Glutamatergic neuron (in vitro differentiated cells): ENCODE measurements around the gene FILIP1L. TPM values are rescaled to one million over a fixed set of nuclear protein-coding genes. Genes with fewer than 3 reads are reported as not detected.

ENCODE experiments used
- DNase-seq: peaks from one replicate; pipeline ENCODE4 v3.0.0; 2022
- H3K27ac Mint-ChIP-seq: one replicate; pipeline ENCODE4 v1.8.0; 2020; ENCODE audit warnings: mild to moderate bottlenecking, mixed read lengths, inconsistent platforms; ENCODE audit not compliant: unreplicated experiment
- H3K27me3 Mint-ChIP-seq: one replicate; pipeline ENCODE4 v1.8.0; 2020; ENCODE audit warnings: mild to moderate bottlenecking, moderate library complexity, mixed read lengths, inconsistent platforms; ENCODE audit not compliant: unreplicated experiment
- H3K36me3 Mint-ChIP-seq: one replicate; pipeline ENCODE4 v1.8.0; 2020; ENCODE audit warnings: mild to moderate bottlenecking, mixed read lengths, inconsistent platforms; ENCODE audit not compliant: unreplicated experiment
- H3K4me1 Mint-ChIP-seq: one replicate; pipeline ENCODE4 v1.8.0; 2020; ENCODE audit warnings: mild to moderate bottlenecking, low read depth, mixed read lengths, inconsistent platforms; ENCODE audit not compliant: unreplicated experiment
- H3K4me3 Mint-ChIP-seq: one replicate; pipeline ENCODE4 v1.8.0; 2020; ENCODE audit warnings: mild to moderate bottlenecking, mixed read lengths, inconsistent platforms; ENCODE audit not compliant: unreplicated experiment
- H3K9me3 Mint-ChIP-seq: one replicate; pipeline ENCODE4 v1.8.0; 2020; ENCODE audit warnings: mild to moderate bottlenecking, moderate library complexity, mixed read lengths, inconsistent platforms; ENCODE audit not compliant: unreplicated experiment
- total RNA-seq: library from RNA; stranded (reverse); fragmentation: NEBNext Ultra II Directional; extraction: Animal tissue kit (Norgen Biotek cat#: 25700); gene quantifications from one replicate; pipeline ENCODE4 v1.2.1, GENCODE V29; 2021; ENCODE audit not compliant: unreplicated experiment
- TF ChIP-seq, protein P1 (sequence below): fragments of 200-600 bp; sonication (generic); IDR thresholded peaks from one replicate; pipeline ENCODE4 v1.5.0; 2021; ENCODE audit not compliant: partially characterized antibody, unreplicated experiment

The FILIP1L gene
- total RNA-seq, 1 donor from 2014 or later: 4.3 TPM

- DNase-seq: no peak
- H3K27ac Mint-ChIP-seq: no peak overlapping the region
Measured at GRCh38 chr3:100086401-100086800, 27.9 kb downstream of the FILIP1L start.

DNA sequence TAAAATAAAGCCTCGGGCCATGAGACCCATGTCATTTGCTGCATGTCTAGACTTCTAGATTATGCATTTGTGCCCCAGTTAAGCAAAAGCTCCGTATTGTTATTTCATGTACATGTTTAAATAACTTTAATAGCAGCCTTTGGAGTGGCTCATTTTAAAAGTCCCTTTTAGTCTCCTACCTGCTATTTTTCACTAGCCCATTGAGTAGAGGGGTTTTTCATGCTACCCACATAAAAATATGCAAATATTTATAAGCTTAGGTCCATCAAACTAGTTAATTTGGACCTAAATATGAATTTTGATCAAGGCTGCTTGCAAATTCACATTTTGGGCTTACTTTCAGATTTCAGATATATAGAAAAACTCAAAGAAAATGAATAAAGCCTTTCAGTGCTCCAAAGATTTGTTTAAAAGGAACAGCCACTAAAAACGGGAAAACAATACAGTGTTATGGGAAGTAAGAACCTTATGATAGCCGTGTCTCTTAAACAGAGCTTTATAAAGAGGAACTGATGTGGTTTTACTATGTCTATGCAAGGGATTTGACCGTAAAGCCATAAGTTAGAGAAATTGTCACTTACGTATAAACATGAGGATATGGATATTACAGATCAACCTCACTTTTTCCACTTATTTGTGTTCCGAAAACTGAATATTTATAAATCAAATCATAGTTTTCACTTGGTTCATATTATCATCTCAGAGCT is 30.0 kb downstream of the FILIP1L start:
- H3K36me3 Mint-ChIP-seq: no peaks in the 10 kb centered on the region
- no peak for DNase-seq
- TF ChIP-seq, protein P1, sequence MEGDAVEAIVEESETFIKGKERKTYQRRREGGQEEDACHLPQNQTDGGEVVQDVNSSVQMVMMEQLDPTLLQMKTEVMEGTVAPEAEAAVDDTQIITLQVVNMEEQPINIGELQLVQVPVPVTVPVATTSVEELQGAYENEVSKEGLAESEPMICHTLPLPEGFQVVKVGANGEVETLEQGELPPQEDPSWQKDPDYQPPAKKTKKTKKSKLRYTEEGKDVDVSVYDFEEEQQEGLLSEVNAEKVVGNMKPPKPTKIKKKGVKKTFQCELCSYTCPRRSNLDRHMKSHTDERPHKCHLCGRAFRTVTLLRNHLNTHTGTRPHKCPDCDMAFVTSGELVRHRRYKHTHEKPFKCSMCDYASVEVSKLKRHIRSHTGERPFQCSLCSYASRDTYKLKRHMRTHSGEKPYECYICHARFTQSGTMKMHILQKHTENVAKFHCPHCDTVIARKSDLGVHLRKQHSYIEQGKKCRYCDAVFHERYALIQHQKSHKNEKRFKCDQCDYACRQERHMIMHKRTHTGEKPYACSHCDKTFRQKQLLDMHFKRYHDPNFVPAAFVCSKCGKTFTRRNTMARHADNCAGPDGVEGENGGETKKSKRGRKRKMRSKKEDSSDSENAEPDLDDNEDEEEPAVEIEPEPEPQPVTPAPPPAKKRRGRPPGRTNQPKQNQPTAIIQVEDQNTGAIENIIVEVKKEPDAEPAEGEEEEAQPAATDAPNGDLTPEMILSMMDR: no peak
- H3K4me3 Mint-ChIP-seq: no peak overlapping the region
- no peak overlapping the region for H3K27ac Mint-ChIP-seq
- H3K9me3 Mint-ChIP-seq: no peaks in the 10 kb centered on the region
- peaks cover 3% of the 10 kb centered on the region for H3K4me1 Mint-ChIP-seq
- no peaks in the 10 kb centered on the region for H3K27me3 Mint-ChIP-seq

More at GRCh38 chr3:100086401-100086800, 27.9 kb downstream of the FILIP1L start:
- no peaks in the 10 kb centered on the region for H3K36me3 Mint-ChIP-seq
- no peak overlapping the region for H3K4me3 Mint-ChIP-seq
- H3K27me3 Mint-ChIP-seq: no peaks in the 10 kb centered on the region
- H3K9me3 Mint-ChIP-seq: no peaks in the 10 kb centered on the region
- peaks cover 7% of the 10 kb centered on the region for H3K4me1 Mint-ChIP-seq
- TF ChIP-seq, protein P1: no peak

- no peak for DNase-seq
- H3K27me3 Mint-ChIP-seq: no peaks in the 10 kb centered on the region
- no peak overlapping the region for H3K27ac Mint-ChIP-seq
- no peaks in the 10 kb centered on the region for H3K9me3 Mint-ChIP-seq
- TF ChIP-seq, protein P1: no peak
- H3K4me1 Mint-ChIP-seq: peaks cover 3% of the 10 kb centered on the region
- no peaks in the 10 kb centered on the region for H3K36me3 Mint-ChIP-seq
- H3K4me3 Mint-ChIP-seq: no peak overlapping the region
Measured at GRCh38 chr3:100083209-100083608, 31.1 kb downstream of the FILIP1L start.

GRCh38 chr3:100082714-100083113 is 31.6 kb downstream of the FILIP1L start:
- H3K27me3 Mint-ChIP-seq: no peaks in the 10 kb centered on the region
- no peaks in the 10 kb centered on the region for H3K36me3 Mint-ChIP-seq
- no peaks in the 10 kb centered on the region for H3K9me3 Mint-ChIP-seq
- H3K4me3 Mint-ChIP-seq: no peak overlapping the region
- DNase-seq: no peak
- H3K27ac Mint-ChIP-seq: no peak overlapping the region
- TF ChIP-seq, protein P1: no peak
- H3K4me1 Mint-ChIP-seq: peaks cover 3% of the 10 kb centered on the region

GRCh38 chr3:100081986-100082692 is 32.2 kb downstream of the FILIP1L start:
- TF ChIP-seq, protein P1: no peak
- no peak overlapping the region for H3K4me3 Mint-ChIP-seq
- H3K4me1 Mint-ChIP-seq: peaks cover 3% of the 10 kb centered on the region
- H3K27ac Mint-ChIP-seq: no peak overlapping the region
- H3K27me3 Mint-ChIP-seq: no peaks in the 10 kb centered on the region
- DNase-seq: no peak
- H3K36me3 Mint-ChIP-seq: no peaks in the 10 kb centered on the region
- H3K9me3 Mint-ChIP-seq: no peaks in the 10 kb centered on the region
